ENCODE results near the gene MLANA.

The MLANA gene

DNA sequence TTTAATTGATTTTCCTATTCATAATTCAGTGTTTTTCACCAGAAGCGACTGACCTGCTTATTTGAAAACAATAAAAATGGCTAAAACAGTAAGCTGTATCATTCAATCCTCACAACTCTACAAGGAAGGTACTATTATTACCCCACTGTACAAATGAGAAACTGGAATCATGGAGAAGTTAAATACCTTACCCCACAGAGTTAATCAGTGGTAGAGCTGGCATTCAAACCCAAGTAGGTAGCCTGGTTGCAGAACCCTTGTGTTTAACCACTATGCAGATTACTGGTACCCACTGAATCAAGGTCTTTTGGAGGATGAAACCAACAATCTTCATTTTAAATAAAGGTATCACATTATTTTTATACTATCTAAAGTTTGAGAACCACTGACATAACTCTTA lies 59.6 kb downstream of the MLANA start:
- TF ChIP-seq, protein P1, sequence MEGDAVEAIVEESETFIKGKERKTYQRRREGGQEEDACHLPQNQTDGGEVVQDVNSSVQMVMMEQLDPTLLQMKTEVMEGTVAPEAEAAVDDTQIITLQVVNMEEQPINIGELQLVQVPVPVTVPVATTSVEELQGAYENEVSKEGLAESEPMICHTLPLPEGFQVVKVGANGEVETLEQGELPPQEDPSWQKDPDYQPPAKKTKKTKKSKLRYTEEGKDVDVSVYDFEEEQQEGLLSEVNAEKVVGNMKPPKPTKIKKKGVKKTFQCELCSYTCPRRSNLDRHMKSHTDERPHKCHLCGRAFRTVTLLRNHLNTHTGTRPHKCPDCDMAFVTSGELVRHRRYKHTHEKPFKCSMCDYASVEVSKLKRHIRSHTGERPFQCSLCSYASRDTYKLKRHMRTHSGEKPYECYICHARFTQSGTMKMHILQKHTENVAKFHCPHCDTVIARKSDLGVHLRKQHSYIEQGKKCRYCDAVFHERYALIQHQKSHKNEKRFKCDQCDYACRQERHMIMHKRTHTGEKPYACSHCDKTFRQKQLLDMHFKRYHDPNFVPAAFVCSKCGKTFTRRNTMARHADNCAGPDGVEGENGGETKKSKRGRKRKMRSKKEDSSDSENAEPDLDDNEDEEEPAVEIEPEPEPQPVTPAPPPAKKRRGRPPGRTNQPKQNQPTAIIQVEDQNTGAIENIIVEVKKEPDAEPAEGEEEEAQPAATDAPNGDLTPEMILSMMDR (IDR thresholded peaks at IDR 0.05; ENCODE audit: insufficient read depth, low read length, missing control alignments): no peak
- ChIA-PET CTCF (no interaction called here), POLR2A (no interaction called here)
- H3K4me3 ChIP-seq (ENCODE audit: low read depth, low read length): no peak overlapping the region
- DNase-seq (ENCODE audit: low read depth, low spot score): no peak

DNA sequence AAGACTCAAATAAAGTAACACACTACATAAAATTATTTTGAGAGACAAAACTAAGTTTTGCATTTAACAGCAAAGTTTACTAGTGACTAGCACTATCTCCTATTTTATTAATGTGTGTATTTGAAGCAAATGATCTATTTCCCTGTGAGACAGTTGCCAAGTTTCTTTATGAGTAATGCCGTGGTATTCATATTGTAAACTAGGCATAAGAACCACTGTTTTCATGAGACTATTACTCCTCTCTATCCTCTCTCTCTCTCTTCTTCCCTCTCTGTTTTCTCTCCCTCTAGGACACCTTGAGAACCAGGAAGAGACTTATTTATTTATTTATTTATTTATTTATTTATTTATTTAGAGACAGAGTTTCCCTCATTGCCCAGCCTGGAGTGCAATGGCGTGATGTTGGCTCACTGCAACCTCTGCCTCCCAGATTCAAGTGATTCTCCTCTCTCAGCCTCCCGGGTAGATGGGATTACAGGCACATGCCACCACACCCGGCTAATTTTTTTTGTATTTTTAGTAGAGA lies 61.1 kb downstream of the MLANA start:
- POLR2A ChIA-PET: no interaction called here
- peak; percentile 16 for DNase-seq (ENCODE audit: low read depth, low spot score)
- TF ChIP-seq, protein P1 (IDR thresholded peaks at IDR 0.05; ENCODE audit: insufficient read depth, low read length, missing control alignments): no peak
- CTCF ChIA-PET: no interaction called here
- H3K4me3 ChIP-seq (ENCODE audit: low read depth, low read length): no peak overlapping the region

DNA sequence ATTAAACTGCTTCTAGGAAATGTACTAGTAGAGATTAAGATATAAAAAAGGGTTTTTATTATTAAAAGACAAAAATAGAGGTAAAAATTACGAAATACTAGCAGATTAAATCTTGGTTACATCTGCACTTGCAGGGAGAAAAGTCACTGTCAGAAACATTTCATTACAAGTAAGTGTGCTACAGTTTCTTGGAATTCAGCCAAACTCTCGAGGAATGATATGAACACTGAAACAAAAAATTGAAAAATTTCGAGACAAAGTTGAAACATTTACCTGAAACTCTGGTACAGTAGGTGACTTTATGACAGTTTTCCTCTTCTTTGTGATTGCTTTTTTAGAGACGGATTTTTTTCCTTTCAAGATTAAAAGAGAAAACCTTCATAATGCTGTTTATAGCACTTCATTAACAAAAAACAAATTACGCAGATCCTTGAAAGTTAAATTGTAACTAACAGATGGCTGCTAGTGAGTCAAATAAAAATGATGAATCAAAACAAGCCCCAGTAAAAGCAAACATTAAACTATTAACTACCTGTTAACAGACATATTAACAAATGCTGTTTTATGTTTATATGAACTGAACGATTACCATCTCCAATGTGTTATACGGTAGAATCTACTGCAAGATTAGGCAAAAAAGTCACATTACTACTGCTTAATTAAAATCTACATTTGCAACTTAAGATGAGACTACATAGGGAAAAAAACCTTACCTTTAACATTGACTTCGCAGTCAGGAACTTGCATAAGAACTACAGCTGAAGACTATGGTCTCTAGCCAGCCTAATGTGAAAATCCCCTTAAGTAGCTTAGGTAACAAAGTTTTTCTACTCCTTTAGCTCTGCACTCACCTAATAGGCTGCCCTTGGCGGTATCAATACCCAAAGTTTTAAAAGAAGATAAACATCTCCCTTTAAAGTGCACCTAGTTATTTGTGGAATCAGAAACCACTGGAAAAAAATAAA lies 63.3 kb downstream of the MLANA start:
- ChIA-PET POLR2A (no interaction called here), CTCF (no interaction called here)
- H3K4me3 ChIP-seq (ENCODE audit: low read depth, low read length): no peak overlapping the region
- DNase-seq (ENCODE audit: low read depth, low spot score): no peak
- TF ChIP-seq, protein P1 (IDR thresholded peaks at IDR 0.05; ENCODE audit: insufficient read depth, low read length, missing control alignments): no peak

DNA sequence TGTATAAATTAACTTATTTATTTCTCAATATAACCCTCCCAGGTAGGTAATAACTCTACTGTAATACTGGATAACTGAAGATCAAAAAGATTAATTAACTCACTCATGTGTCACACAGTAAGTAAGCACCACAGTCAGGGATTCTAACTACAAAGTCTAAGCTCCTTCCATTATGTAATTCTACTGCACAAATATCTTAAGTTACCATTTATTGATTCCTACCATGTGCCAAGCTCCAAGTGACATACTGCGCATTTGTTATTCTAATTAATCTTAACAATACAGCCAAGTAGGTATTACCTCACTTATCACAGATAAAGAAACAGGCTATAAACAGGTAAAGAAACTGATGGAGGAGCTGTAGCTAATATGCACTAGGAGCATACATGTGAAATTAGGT lies 66.5 kb downstream of the MLANA start:
- DNase-seq (ENCODE audit: low read depth, low spot score): no peak
- POLR2A ChIA-PET: no interaction called here

DNA sequence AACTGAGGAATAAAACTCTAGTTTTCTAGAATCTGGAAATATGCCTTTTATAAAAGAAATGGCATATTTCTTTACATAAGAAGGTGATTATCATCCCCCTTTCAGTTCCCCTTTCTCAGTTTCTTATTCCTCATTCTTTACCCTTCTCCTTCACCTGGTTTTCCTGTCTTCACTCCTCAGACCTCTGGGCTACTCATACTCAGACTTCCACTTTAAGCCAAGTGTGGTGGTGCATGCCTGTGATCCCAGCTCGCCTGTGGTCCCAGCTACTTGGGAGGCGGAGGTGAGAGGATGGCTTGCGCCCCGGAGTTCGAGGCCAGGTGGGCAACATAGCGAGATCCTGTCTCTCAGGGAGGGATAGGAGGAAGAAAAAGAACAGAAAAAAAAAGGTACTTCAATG lies 67.6 kb downstream of the MLANA start:
- ChIA-PET CTCF (no interaction called here), POLR2A (no interaction called here)
- H3K4me3 ChIP-seq (ENCODE audit: low read depth, low read length): no peak overlapping the region
- DNase-seq (ENCODE audit: low read depth, low spot score): no peak
- TF ChIP-seq, protein P1 (IDR thresholded peaks at IDR 0.05; ENCODE audit: insufficient read depth, low read length, missing control alignments): no peak

More for the DNA sequence above, 66.5 kb downstream of the MLANA start:
- no peak overlapping the region for H3K4me3 ChIP-seq (ENCODE audit: low read depth, low read length)
- CTCF ChIA-PET: no interaction called here
- TF ChIP-seq, protein P1 (IDR thresholded peaks at IDR 0.05; ENCODE audit: insufficient read depth, low read length, missing control alignments): no peak

Measured in AG04449 (cell line).